Measurements from ENCODE around the gene ABCC6.
"Not testable (repeated sequence)": the region's sequence is repeated elsewhere in the genome, so short reads cannot be mapped to it uniquely, and the experiment has no call there.

Gene ABCC6

DNA sequence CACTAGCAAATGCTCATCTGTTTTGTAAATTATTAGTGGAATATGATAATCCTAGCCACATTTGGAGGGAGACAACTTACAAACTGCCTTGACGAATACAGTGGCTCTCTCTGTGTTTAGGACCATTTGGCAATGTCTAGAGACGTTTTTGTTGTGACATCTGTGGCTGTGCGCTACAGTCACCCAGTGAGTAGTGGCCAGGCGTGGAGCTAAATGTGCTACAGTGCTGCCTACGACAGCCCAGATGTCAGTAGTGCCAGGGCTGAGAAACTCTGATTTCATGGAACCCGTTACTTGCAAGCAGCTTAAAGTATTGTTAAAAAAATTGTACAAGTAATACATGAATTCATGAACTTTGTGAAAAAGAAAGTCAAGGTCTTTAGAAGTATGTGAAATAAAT, 13.8 kb upstream of the ABCC6 start:
- in situ Hi-C loops (cut with MboI; ENCODE audit: low pct_unique_long_range_greater_than_20kb, low sequenced_read_pairs); DNase-seq: not testable (repeated sequence)

DNA sequence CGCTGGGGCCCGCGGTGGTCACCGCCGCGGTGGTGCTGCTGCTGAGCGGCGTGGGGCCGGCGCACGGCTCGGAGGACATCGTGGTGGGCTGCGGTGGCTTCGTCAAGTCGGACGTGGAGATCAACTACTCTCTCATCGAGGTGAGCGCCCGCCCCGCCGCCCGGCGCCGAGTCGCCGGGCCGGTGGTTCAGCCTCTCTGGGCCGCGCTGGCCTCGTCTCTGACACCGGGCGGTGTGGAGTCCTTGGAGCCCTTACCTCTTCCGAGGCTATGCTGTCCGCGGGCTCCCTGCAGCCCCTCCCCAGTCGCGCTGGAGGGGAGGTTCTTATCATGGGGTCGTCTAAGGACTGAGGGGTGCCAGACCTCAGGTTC, 9.4 kb upstream of the ABCC6 start:
- DNase-seq; in situ Hi-C loops (cut with MboI; ENCODE audit: low pct_unique_long_range_greater_than_20kb, low sequenced_read_pairs): not testable (repeated sequence)

DNA sequence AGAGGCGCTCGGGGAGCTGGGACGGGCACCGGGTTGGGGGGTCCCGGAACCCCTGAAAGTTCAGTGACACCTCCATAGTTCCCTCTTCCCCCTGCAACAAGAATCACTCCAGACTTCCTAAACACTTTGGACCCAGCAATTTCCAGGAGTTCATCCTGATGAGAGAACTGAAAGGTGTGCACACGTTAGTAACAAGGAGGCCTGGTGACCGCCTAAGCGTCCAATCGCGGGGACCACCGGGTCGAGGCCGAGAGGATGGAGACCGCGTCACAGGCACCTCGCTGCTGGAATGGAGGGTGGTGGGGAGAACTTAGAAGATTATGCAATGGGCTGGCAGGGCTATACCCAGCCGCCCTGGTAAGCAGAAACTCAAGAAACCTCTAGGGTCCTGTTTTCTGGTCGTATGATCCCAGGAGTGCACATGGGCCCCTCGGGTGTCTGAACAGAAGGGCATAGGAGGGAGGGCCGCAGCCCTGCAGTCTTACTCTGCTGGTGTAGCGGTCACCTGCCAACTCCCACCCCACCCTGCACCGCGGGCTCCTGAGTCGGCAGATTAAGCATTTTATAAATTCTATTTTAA, 458 bp upstream of the ABCC6 start:
- in situ Hi-C loops (cut with MboI; ENCODE audit: low pct_unique_long_range_greater_than_20kb, low sequenced_read_pairs), result not testable (repeated sequence)

DNA sequence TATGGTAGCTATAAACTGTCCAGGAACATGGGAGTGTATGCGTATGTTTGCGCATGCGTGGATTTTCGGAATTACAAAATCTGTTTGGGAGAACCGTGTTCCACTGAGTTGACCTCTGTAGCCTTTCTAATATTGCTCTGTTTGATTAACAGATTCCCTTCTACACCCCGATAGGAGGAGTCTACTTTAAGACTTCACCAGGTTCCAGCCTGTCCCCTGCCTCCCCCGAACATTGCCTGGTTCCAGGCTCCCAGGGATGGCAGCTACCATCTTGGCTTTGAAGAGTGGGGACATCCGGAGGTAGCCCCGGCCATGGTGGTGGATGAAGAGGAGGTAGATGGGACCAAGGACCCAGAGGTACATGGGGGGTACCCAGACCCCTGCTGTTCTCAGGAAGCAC, 1.9 kb downstream of the ABCC6 start:
- in situ Hi-C loops (cut with MboI; ENCODE audit: low pct_unique_long_range_greater_than_20kb, low sequenced_read_pairs); DNase-seq: not testable (repeated sequence)

More for the DNA sequence above, 458 bp upstream of the ABCC6 start:
- DNase-seq, result not testable (repeated sequence)

DNA sequence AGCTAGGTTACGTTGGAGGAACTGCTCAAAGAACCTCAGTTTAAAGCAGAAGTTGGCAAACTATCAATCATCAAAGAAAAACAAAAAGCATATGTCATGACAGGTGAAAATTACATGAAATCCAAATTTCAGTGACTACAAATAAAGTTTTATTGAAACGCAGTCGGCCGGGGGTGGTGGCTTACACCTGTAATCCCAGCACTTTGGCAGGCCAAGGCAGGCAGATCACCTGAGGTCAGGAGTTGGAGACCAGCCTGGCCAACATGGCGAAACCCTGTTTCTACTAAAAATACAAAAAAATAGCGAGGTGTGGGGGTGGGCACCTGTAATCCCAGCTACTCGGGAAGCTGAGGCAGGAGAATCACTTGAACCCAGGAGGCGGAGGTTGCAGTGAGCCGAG, 2.8 kb downstream of the ABCC6 start:
- DNase-seq; in situ Hi-C loops (cut with MboI; ENCODE audit: low pct_unique_long_range_greater_than_20kb, low sequenced_read_pairs): not testable (repeated sequence)

DNA sequence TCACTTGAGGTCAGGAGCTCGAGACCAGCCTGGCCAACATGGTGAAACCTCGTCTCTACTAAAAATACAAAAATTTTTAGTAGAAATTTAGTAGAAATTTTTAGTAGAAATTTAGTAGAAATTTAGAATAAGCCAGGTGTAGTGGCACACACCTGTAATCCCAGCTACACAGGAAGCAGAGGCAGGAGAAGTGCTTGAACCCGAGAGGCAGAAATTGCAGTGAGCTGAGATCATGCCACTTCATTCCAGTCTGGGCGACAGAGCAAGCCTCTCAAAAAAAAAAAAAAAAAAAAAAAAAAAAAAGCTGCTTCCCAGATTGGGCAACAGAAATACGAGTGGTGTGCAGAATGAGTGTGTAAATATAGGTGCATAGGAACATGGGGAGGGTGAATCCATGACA, 4.5 kb downstream of the ABCC6 start:
- DNase-seq; in situ Hi-C loops (cut with MboI; ENCODE audit: low pct_unique_long_range_greater_than_20kb, low sequenced_read_pairs): not testable (repeated sequence)

DNA sequence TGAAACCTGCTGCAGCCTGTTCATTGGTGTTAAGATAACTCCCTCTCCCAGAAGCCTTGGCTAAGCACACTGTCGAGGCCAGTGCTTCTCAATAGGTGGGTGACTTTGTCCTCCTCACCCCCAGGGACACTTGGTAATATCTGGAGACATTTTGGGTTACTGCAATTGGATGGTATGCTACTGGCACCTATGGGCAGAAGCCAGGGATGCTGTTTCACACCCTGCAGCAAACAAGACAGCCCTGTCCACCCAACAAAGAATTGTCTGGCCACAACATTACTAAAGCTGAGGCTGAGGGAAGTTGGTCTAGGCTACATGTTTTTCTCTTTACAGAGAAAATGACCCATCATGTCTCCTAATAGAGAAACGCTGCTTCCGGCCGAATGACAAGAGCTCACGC, 4.9 kb downstream of the ABCC6 start:
- DNase-seq; in situ Hi-C loops (cut with MboI; ENCODE audit: low pct_unique_long_range_greater_than_20kb, low sequenced_read_pairs): not testable (repeated sequence)

DNA sequence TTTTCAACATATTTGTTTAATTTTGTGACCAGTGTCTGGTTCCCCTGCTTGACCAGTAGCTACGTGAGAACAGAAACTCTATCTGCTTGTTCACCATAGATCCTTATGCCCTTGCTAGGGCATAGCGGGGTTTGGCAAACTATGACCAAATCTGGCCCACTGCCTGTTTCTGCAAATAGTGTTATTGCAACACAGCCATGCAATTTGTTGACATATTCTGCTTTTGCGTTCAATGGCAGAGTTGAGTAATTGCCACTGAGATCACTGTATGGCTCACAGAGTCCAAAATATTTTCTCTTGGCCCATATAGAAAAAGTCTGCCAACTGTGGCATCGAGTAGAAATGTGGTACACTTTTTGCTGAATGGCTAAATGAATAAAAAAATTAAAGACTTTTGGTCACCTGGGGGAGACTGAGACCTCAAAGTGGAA, 9.4 kb downstream of the ABCC6 start:
- DNase-seq; in situ Hi-C loops (cut with MboI; ENCODE audit: low pct_unique_long_range_greater_than_20kb, low sequenced_read_pairs): not testable (repeated sequence)

DNA sequence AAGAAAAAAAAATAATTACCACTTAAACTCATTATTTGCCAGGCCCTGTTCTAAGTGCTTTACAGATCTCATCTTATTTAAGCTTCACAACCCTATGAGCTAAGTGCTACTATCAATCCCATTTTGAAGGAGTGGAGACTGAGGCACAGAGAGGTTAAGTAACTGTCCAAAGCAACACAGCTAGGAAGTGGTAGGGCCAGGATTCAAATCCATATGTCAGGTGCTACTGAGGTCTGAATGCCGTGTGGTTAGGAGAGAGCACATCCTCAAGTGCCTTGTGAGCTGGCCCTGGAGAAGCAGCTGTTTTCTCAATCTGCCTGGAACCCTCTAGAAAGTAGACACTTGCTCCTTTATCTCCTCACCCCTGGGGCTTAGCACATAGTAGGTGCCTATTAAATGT, 11.9 kb downstream of the ABCC6 start:
- DNase-seq; in situ Hi-C loops (cut with MboI; ENCODE audit: low pct_unique_long_range_greater_than_20kb, low sequenced_read_pairs): not testable (repeated sequence)

DNA sequence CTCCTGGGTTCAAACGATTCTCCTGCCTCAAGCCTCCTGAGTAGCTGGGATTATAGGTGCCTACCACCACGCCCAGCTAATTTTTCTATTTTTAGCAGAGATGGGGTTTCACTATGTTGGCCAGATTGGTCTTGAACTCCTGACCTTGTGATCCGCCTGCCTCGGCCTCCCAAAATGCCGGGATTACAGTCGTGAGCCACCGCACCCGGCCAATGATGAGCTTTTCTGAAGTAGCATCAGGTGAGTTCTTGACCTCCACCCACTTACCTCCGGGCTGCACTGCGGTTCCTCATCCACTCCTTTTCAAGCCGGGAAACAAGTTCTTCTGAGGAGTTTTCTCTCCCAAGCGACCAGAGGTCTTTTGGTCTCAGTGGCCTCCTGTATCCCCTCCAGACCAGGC, 14.8 kb downstream of the ABCC6 start:
- in situ Hi-C loops (cut with MboI; ENCODE audit: low pct_unique_long_range_greater_than_20kb, low sequenced_read_pairs); DNase-seq: not testable (repeated sequence)

DNA sequence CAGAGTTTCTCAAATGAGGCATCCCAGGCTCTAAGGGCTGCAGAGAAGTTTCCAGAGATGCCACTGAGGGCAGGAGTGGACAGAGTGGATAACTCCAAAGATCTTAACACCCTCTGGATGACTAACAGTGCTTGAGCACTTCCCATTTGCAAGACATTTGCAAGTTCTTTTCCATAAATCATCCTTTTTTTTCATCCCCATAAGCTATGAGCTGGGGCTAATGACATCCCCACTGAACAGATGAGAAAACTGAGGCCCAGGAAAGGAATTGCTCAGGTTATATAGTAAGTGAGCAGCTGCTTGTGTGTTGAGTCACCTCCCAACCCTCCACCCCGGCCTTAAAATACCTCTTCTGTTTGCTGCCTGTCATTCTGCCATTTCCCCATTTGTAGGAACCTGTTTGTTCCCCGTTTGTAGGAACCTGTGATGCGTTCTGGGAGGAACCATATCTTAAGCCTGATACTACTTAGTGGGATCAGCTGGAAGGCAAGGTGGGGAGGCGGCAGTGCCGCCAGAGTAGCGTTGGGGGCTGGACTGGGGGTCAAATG, 15.4 kb downstream of the ABCC6 start:
- DNase-seq, result peak; percentile 15
- in situ Hi-C loops (cut with MboI; ENCODE audit: low pct_unique_long_range_greater_than_20kb, low sequenced_read_pairs), result not testable (repeated sequence)

DNA sequence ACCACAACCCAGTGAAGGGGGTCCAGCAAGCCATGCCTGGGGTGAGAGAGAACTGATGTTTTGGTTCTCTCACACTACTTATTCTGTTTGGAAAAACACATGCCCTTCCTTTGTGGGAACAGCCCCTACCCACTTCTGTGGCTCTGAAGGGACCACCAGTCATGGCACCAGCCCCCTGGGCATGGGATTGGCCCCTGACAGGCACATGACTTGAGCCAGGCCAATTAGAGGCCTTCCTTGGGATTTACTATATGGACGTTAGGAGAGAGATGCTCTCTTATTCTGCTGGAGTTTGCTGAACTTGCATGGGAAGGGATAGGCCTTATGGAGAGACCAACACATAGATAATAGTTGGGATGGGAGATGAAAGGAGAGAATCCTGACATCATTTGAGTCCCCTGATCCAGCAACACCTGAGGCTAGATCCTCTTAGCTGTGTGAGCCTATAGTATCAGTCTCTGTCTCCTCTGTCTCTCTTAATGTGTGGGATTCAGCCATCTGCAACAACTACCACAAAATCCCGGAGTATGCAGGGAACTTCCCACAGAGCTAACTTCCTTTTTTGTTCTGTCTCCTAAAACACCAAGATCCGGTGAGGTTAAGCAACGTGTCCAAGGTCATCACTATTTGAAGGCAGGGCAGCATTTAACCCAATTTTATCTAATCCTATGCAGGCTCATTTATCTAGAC, 16.1 kb downstream of the ABCC6 start:
- in situ Hi-C loops (cut with MboI; ENCODE audit: low pct_unique_long_range_greater_than_20kb, low sequenced_read_pairs), result not testable (repeated sequence)
- peak; percentile 72 for DNase-seq

DNA sequence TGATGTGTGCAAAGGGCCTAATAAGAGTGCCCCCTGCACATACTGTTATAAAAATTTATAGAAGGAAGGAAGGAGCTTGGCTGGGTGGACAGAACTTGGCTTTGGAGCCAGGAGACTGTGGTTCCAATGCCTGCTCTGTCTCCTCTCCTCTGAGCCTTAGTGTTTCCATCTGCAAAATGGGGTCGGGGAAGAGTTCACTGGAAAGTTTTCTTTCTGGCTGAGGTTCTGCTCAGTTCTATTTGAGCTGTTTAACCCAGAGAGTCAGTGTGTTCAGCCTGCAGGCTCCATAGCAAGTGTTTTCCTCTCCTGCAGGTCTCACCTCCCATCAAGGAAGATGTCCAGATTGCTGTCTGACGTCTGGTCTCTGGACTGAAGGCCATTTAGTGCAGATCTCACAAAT, 17.4 kb downstream of the ABCC6 start:
- in situ Hi-C loops (cut with MboI; ENCODE audit: low pct_unique_long_range_greater_than_20kb, low sequenced_read_pairs); DNase-seq: not testable (repeated sequence)

DNA sequence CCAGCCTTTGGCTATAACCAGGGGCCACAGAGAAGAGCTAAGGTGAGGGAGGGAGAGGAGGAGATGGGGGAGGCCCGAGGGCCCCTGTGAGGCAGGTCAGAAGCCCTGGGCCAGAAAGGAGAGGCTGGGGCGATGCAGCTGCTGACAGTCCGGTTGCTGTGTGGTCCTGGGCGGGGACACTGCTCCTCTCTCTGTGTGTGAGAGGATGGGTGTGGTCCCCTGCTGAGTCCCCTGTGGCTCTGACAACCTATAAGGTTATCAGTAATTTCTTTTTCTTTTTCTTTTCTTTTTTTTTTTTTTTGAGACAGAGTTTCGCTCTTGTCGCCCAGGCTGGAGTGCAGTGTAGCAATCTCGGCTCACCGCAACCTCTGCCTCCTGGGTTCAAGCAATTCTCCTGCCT, 18.7 kb downstream of the ABCC6 start:
- DNase-seq; in situ Hi-C loops (cut with MboI; ENCODE audit: low pct_unique_long_range_greater_than_20kb, low sequenced_read_pairs): not testable (repeated sequence)

DNA sequence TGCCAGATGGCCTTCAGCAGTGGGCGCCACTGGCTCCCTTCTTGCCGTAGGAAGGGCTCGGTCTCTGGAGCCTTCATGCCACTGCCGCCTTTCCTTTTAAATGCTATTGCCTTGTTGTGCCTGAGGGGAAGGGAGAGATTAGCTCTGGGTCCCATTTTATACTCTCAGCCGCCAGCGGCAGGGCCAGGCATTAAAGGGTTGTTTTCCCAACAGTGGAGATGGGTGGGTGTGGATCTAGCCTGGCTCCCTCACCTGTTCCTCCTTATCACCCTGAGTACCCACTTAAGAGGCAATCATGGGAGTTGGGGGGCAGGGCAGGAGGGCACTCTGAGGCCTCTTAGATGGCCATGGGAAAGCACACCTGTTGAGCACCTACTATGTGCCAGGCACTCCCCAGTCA, 19.8 kb downstream of the ABCC6 start:
- in situ Hi-C loops (cut with MboI; ENCODE audit: low pct_unique_long_range_greater_than_20kb, low sequenced_read_pairs); DNase-seq: not testable (repeated sequence)

DNA sequence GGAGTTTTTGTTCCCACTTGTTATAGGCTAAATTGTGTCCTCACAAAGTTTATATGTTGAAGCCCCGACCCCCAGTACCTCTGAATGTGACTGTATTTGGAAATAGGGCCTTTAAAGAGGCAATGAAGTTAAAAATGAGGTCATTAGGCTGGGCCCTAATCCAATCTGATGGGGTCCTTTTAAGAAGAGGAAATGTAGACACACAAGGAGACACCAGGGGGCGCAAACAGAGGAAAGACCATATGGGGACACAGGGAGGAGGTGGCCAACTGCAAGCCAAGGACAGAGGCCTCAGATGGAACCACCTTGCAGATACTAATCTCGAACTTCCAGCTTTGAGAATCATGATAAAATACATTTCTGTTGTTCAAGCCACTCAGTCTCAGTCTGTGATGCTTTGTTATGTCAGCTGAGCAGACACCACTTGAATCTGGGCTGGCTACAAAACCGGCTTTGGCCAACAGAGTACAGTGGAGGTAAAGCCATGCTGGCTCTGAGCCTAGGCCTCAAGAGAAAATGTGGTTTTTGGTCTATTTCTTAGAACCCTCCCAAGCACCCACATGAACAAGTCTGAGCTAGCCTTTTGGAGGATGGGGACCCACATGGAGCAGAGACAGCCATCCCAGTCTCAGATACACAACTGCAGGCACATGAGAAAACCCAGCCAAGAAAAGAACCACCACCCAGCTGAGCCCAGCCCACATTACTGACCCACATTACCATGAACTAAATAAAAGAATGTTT, 20.7 kb downstream of the ABCC6 start:
- peak; percentile 78 for DNase-seq
- in situ Hi-C loops (cut with MboI; ENCODE audit: low pct_unique_long_range_greater_than_20kb, low sequenced_read_pairs), result not testable (repeated sequence)

DNA sequence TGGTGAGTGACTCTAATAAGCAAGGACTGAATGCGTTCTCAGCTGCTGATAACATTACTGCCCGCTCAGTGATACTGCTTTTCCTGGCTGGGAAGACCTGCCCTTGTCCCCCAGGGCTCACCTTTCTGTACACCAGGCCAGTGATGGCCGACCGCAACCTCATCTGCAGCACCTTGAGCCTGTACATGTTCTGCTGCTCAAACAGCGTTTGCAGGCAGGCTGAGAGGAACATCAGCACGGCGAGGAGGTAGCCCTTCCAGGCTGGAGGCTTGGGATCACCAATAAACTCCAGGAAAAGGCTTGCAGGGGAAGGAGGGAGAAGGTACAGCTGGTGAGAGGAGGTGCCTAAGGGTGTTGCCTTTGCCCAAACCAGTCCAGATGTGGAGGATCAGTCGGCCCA, 21.4 kb downstream of the ABCC6 start:
- in situ Hi-C loops (cut with MboI; ENCODE audit: low pct_unique_long_range_greater_than_20kb, low sequenced_read_pairs); DNase-seq: not testable (repeated sequence)

DNA sequence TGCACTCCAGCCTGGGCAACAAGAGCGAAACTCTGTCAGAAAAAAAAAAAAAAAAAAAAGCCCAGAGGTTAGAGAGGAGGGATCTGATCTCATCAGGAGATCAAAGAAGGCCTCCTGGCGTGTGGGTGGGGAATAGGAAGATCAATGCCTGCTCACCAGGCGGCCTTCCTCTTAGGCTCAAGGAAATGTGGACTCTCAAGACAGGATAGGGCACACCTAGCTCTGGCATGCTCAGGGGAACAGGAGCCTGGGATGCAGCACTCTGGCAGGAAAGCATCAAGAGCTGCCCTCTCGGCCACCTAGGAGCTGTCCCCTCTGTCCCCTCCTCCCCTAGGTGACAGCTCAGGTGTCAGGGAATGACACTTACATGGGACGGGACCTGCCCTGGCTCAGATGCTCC, 22.9 kb downstream of the ABCC6 start:
- in situ Hi-C loops (cut with MboI; ENCODE audit: low pct_unique_long_range_greater_than_20kb, low sequenced_read_pairs); DNase-seq: not testable (repeated sequence)

DNA sequence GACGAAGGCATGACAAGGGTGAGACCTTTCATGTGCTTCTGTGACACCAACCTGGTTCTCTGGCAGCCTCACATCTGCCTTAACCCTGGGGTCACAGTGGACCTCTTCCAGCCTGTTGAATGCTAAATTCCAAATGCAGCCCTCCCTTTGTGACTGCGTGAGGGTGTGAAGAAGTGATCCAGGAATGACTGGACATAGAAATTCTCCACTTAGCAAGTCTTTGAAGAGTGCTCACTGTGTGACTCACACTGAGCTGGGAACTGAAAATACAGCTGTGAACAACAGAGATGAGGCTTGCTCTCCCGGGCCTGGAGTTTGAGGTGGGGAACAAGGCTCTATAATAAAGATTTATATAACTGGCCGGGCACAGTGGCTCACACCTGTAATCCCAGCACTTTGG, 23.9 kb downstream of the ABCC6 start:
- in situ Hi-C loops (cut with MboI; ENCODE audit: low pct_unique_long_range_greater_than_20kb, low sequenced_read_pairs); DNase-seq: not testable (repeated sequence)

DNA sequence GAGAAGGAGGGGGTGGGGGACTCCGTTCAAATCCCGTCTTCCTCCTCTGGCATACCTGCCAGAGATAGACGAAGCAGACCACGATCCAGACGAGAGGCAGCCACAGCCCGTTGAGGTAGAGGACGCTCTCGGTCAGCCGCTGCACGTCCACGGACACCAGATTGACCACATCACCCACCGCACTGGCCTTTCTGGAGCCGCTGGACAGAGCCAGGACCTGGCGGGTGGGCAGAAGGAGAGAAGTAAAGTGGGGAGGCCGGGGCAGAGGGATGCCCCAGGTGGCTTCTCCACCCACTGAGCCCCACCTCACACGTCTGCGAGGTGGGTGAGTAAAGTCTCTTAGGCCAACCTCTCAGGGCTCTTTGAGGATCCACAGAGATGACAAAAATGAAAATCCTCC, 25.3 kb downstream of the ABCC6 start:
- in situ Hi-C loops (cut with MboI; ENCODE audit: low pct_unique_long_range_greater_than_20kb, low sequenced_read_pairs), result no loop called here
- DNase-seq, result no peak

All from KBM-7 (cell line).